Endothelial cell of umbilical vein (primary cell): ENCODE data around the gene ZZZ3. TPM values are rescaled to one million over a fixed set of nuclear protein-coding genes. Genes with fewer than 3 reads are reported as not detected.

Source experiments
- BruUV-seq: library from RNA; stranded (reverse); fragments of 400-500 nt; replicated peaks from 2 replicates; lab custom pipeline; 2021; lab: Mats Ljungman, UMichigan
- CTCF ChIA-PET: fragments of 300-600, 350-600 bp; sonication (Branson Sonifier 250); formaldehyde crosslinking; loops from one replicate; lab custom pipeline; 2021; ENCODE audit warnings: antibody characterized with exemption, inconsistent platforms; lab: Charles Lee
- POLR2A ChIA-PET: fragments of 300-600, 350-600 bp; sonication (Branson Sonifier 250); formaldehyde crosslinking; loops from one replicate; lab custom pipeline; 2021; ENCODE audit warnings: antibody characterized with exemption, inconsistent platforms; lab: Charles Lee
- DNase-seq: peaks from one replicate; pipeline ENCODE4 v3.0.0-alpha.2; 2011; ENCODE audit warnings: low read depth, low spot score
- FAIRE-seq: peaks from 2 replicates; lab custom pipeline; 2011; peaks lifted over from hg19 to GRCh38; lab: Jason Lieb, UNC
- H2AFZ ChIP-seq: 2 replicates; pipeline ENCODE4 v1.6.0; 2012; ENCODE audit warnings: low read depth, low read length, control low read depth, inconsistent platforms
- H3K27ac ChIP-seq: 2 replicates; pipeline ENCODE4 v1.5.1; 2011; ENCODE audit warnings: low read depth, mild to moderate bottlenecking, control low read depth, low read length, moderate library complexity; ENCODE audit not compliant: insufficient read depth
- H3K27me3 ChIP-seq, 2 experiments: 2 replicates each; pipeline versions ENCODE4 v1.6.0 to v1.6.1; 2011; ENCODE audit warnings: low read length in 2 of 2, mixed read lengths in 1 of 2; ENCODE audit not compliant: control insufficient read depth in 2 of 2, insufficient read depth in 2 of 2
- H3K36me3 ChIP-seq, 2 experiments: 2 replicates in 1 of 2; 3 replicates in 1 of 2; pipeline ENCODE4 v1.5.1; 2011; ENCODE audit warnings: low read length in 2 of 2, mild to moderate bottlenecking in 1 of 2, moderate library complexity in 1 of 2; ENCODE audit not compliant: control insufficient read depth in 2 of 2, insufficient read depth in 2 of 2; ENCODE audit errors: extremely low read depth in 1 of 2
- H3K4me1 ChIP-seq: 3 replicates; pipeline ENCODE4 v1.5.1; 2011; ENCODE audit warnings: mild to moderate bottlenecking, low read length; ENCODE audit not compliant: control insufficient read depth, insufficient read depth; ENCODE audit errors: extremely low read depth
- H3K4me2 ChIP-seq: 2 replicates; pipeline ENCODE4 v1.6.1; 2011; ENCODE audit warnings: low read length, control low read depth, mixed read lengths; ENCODE audit not compliant: insufficient read depth
- H3K4me3 ChIP-seq, 3 experiments: fragments of 200-600 bp in 1 of 3; sonication (generic), shearing (Covaris generic) in 1 of 3; replicated peaks in 1 of 3; 2 replicates each; pipeline ENCODE4 v1.5.1; 2011 to 2016; ENCODE audit warnings: control low read depth in 3 of 3, low read length in 3 of 3, mild to moderate bottlenecking in 2 of 3, inconsistent platforms in 1 of 3, low read depth in 1 of 3, moderate library complexity in 1 of 3; ENCODE audit not compliant: insufficient read depth in 1 of 3
- H3K79me2 ChIP-seq: 2 replicates; pipeline ENCODE4 v1.6.0; 2012; ENCODE audit warnings: low read length, inconsistent platforms; ENCODE audit not compliant: control insufficient read depth, insufficient read depth
- H3K9ac ChIP-seq: replicated peaks from 2 replicates; pipeline ENCODE3; 2011; ENCODE audit warnings: low read length, control low read depth; ENCODE audit not compliant: insufficient read depth; ENCODE audit errors: extremely low read depth
- H3K9me1 ChIP-seq: replicated peaks from 3 replicates; pipeline ENCODE4 v1.6.0; 2011; ENCODE audit warnings: mild to moderate bottlenecking, low read length; ENCODE audit not compliant: control insufficient read depth, insufficient read depth; ENCODE audit errors: extremely low read depth
- H3K9me3 ChIP-seq: replicated peaks from 2 replicates; pipeline ENCODE4 v1.5.1; 2012; ENCODE audit warnings: low read length, inconsistent platforms; ENCODE audit not compliant: control insufficient read depth, insufficient read depth
- H4K20me1 ChIP-seq: replicated peaks from 2 replicates; pipeline ENCODE3; 2011; ENCODE audit warnings: mild to moderate bottlenecking, low read length; ENCODE audit not compliant: control insufficient read depth, insufficient read depth; ENCODE audit errors: extremely low read depth
- EZH2 ChIP-seq: IDR thresholded peaks from 2 replicates; pipeline ENCODE4 v1.6.1; 2012; ENCODE audit warnings: borderline replicate concordance, low read depth, mild to moderate bottlenecking, moderate library complexity, low read length, inconsistent platforms; ENCODE audit not compliant: severe bottlenecking
- FOS ChIP-seq: IDR thresholded peaks from 2 replicates; pipeline ENCODE4 v1.6.1; 2011; ENCODE audit warnings: mild to moderate bottlenecking, low read length, moderate library complexity, borderline replicate concordance; ENCODE audit not compliant: insufficient read depth
- GATA2 ChIP-seq: IDR thresholded peaks from 2 replicates; pipeline ENCODE4 v1.7.0; 2011; ENCODE audit warnings: low read depth, mild to moderate bottlenecking, moderate library complexity, mixed read lengths, low read length; ENCODE audit not compliant: insufficient read length, insufficient read depth
- JUN ChIP-seq: IDR thresholded peaks from 2 replicates; pipeline ENCODE4 v1.6.1; 2011; ENCODE audit warnings: borderline replicate concordance, low read depth; ENCODE audit not compliant: insufficient read length, insufficient read depth
- MAX ChIP-seq: IDR thresholded peaks from 2 replicates; pipeline ENCODE4 v1.6.1; 2011; ENCODE audit not compliant: insufficient read depth, insufficient read length
- MYC ChIP-seq: IDR thresholded peaks from one replicate; pipeline ENCODE4 v1.6.1; 2011; ENCODE audit warnings: mild to moderate bottlenecking, low read depth, low read length
- POLR2A ChIP-seq: IDR thresholded peaks from 2 replicates; pipeline ENCODE4 v1.6.1; 2012; ENCODE audit warnings: low read depth, mild to moderate bottlenecking, control low read depth, low read length
- POLR2AphosphoS5 ChIP-seq: IDR thresholded peaks from 2 replicates; pipeline ENCODE4 v1.6.1; 2012; ENCODE audit warnings: low read depth, mild to moderate bottlenecking, control low read depth, low read length, moderate library complexity; ENCODE audit not compliant: insufficient read depth
- dilution Hi-C: fragments of 300-500 bp; cut with MboI; formaldehyde crosslinking; loops from one replicate; pipeline ENCODE4 v1.15.0; 2019; ENCODE audit warnings: low sequenced_read_pairs; ENCODE audit not compliant: extremely low pct_ligation_motif_present
- intact Hi-C: fragments of 100-400 bp; cut with micrococcal nuclease; formaldehyde crosslinking; loops from one replicate; pipeline ENCODE4 v1.10.0; 2022
- polyA plus RNA-seq, 4 experiments: library from polyadenylated mRNA; depleted of rRNA in 3 of 4; stranded (reverse) in 3 of 4; unstranded in 1 of 4; fragments of >200 nt; gene quantifications; 2 replicates each; pipeline versions ENCODE4 v1.2.1 to v1.2.3, GENCODE V29; 2011 to 2012; ENCODE audit warnings: missing spikeins in 1 of 4
- total RNA-seq: library from RNA; stranded (reverse); gene quantifications from 2 replicates; pipeline ENCODE4 v1.2.3, GENCODE V29; 2021
- TF ChIP-seq, protein P1 (sequence below), 2 donors: IDR thresholded peaks; 1 replicate in 1 of 2; 2 replicates in 1 of 2; pipeline ENCODE4 v1.5.1; 2011; ENCODE audit warnings: low read length in 2 of 2, mild to moderate bottlenecking in 2 of 2, moderate library complexity in 2 of 2, control low read depth in 1 of 2, inconsistent platforms in 1 of 2, low read depth in 1 of 2; ENCODE audit not compliant: insufficient read depth in 1 of 2; ENCODE audit errors: extremely low read depth in 1 of 2

The ZZZ3 gene
- total and polyA plus RNA-seq, 2 donors (not counting 3 experiments of a cell fraction or from before 2014, with no cell fraction given) = 13.1 to 54.3 TPM

DNA sequence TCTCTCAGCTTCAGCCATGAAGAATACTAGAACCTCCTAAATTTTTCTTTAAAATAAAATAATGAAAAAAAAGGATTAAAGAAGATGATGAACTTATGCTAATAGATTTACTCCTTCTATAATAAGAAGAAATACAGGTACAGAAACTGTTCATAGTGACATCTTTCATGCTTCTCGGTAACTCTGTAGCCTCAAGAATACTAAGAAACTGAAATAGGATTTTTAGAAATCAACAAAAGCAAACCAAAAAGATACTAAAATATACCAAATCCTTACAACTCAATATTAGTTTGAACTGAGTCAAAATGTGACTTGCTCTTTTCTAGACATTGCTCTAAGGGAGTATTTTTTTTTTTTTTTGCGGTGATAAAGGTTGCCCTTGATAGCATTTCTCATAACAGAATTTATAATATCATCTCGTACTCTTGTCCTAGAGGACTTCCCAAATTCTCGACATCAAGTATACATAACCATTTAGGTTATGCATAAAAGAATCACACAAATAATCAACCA, 42.8 kb downstream of the ZZZ3 start:
- CTCF ChIA-PET = interaction anchor here (1.1 to 1.8 kb wide), 5 partner anchors 9 to 475 kb away, joined by 3 to 4 read pairs (median 3); no protein-coding TSS in a partner anchor
- BruUV-seq = no TSS peak
- Histone ChIP-seq H3K27ac (no peak overlapping the region), H3K4me3 (no peak overlapping the region), H3K4me1 (peaks cover 18% of the 10 kb centered on the region), H3K9ac (no peak overlapping the region), H2AFZ (no peak overlapping the region), H3K27me3 (no peaks in the 10 kb centered on the region), H3K79me2 (peaks cover 52% of the 10 kb centered on the region), H3K9me3 (no peaks in the 10 kb centered on the region), H3K9me1 (no peaks in the 10 kb centered on the region), H3K36me3 (peaks cover 0 to 2% of the 10 kb centered on the region in 2 experiments), H3K4me2 (no peak overlapping the region), H4K20me1 (no peaks in the 10 kb centered on the region)
- intact Hi-C loops (loop anchor here (2.0 kb wide), 1 partner anchor 43 kb away; the partner anchor contains the start of gene ZZZ3), dilution Hi-C loops (no loop called here)
- DNase-seq (no peak), FAIRE-seq (peak; percentile 26)
- TF ChIP-seq EZH2 (no peak), MAX (no peak), POLR2AphosphoS5 (no peak), MYC (no peak), FOS (no peak), JUN (no peak), GATA2 (no peak), POLR2A (no peak)
- TF ChIP-seq, protein P1, sequence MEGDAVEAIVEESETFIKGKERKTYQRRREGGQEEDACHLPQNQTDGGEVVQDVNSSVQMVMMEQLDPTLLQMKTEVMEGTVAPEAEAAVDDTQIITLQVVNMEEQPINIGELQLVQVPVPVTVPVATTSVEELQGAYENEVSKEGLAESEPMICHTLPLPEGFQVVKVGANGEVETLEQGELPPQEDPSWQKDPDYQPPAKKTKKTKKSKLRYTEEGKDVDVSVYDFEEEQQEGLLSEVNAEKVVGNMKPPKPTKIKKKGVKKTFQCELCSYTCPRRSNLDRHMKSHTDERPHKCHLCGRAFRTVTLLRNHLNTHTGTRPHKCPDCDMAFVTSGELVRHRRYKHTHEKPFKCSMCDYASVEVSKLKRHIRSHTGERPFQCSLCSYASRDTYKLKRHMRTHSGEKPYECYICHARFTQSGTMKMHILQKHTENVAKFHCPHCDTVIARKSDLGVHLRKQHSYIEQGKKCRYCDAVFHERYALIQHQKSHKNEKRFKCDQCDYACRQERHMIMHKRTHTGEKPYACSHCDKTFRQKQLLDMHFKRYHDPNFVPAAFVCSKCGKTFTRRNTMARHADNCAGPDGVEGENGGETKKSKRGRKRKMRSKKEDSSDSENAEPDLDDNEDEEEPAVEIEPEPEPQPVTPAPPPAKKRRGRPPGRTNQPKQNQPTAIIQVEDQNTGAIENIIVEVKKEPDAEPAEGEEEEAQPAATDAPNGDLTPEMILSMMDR (IDR thresholded peaks at IDR 0.05; ENCODE audit: extremely low read depth in 1 of 2, insufficient read depth in 1 of 2, low read depth in 1 of 2, low read length in 2 of 2) = no peak
- POLR2A ChIA-PET = no interaction called here
